Fibroblast of lung (primary cell): ENCODE data around the gene DNM1L. TPM values are rescaled to one million over a fixed set of nuclear protein-coding genes. Genes with fewer than 3 reads are reported as not detected.

ENCODE experiments used
- DNase-seq, 2 donors: peaks; one replicate each; pipeline versions ENCODE4 v3.0.0 to v3.0.0-alpha.2; 2010; ENCODE audit warnings: low read depth in 2 of 2
- H2AFZ ChIP-seq: 2 replicates; pipeline ENCODE4 v1.5.1; 2012; ENCODE audit warnings: low read length, control low read depth, inconsistent platforms
- H3K27ac ChIP-seq: 2 replicates; pipeline ENCODE4 v1.5.1; 2011; ENCODE audit warnings: low read length, control low read depth; ENCODE audit not compliant: insufficient read depth
- H3K27me3 ChIP-seq: 2 replicates; pipeline ENCODE4 v1.5.1; 2011; ENCODE audit warnings: mild to moderate bottlenecking, low read length; ENCODE audit not compliant: control insufficient read depth, insufficient read depth
- H3K36me3 ChIP-seq: 2 replicates; pipeline ENCODE4 v1.5.1; 2011; ENCODE audit warnings: low read length; ENCODE audit not compliant: control insufficient read depth, insufficient read depth
- H3K4me1 ChIP-seq: 2 replicates; pipeline ENCODE4 v1.5.1; 2011; ENCODE audit warnings: low read length; ENCODE audit not compliant: control insufficient read depth, insufficient read depth; ENCODE audit errors: extremely low read depth
- H3K4me2 ChIP-seq: 2 replicates; pipeline ENCODE4 v1.5.1; 2011; ENCODE audit warnings: low read length, control low read depth; ENCODE audit not compliant: insufficient read depth; ENCODE audit errors: extremely low read depth
- H3K4me3 ChIP-seq, 4 experiments: fragments of 200-600 bp in 1 of 4; sonication (generic) in 1 of 4; replicated peaks in 1 of 4; 2 replicates each; pipeline ENCODE4 v1.5.1; 2011 to 2016; ENCODE audit warnings: low read length in 4 of 4, low read depth in 3 of 4, mild to moderate bottlenecking in 3 of 4, control low read depth in 2 of 4, inconsistent platforms in 1 of 4, mixed read lengths in 1 of 4; ENCODE audit not compliant: insufficient read depth in 1 of 4; ENCODE audit errors: control extremely low read depth in 1 of 4
- H3K79me2 ChIP-seq: 2 replicates; pipeline ENCODE4 v1.5.1; 2012; ENCODE audit warnings: mild to moderate bottlenecking, low read length, inconsistent platforms; ENCODE audit not compliant: control insufficient read depth, insufficient read depth
- H3K9ac ChIP-seq: 2 replicates; pipeline ENCODE4 v1.5.1; 2011; ENCODE audit warnings: mild to moderate bottlenecking, low read length, control low read depth; ENCODE audit not compliant: insufficient read depth
- H3K9me3 ChIP-seq: 2 replicates; pipeline ENCODE4 v1.5.1; 2012; ENCODE audit warnings: low read depth, low read length; ENCODE audit not compliant: control insufficient read depth, insufficient read depth
- H4K20me1 ChIP-seq: 2 replicates; pipeline ENCODE4 v1.5.1; 2011; ENCODE audit warnings: low read length; ENCODE audit not compliant: control insufficient read depth, insufficient read depth; ENCODE audit errors: extremely low read depth
- CTCF ChIP-seq, 2 donors: IDR thresholded peaks in 1 of 2; conservative IDR thresholded peaks in 1 of 2; 1 replicate in 1 of 2; 2 replicates in 1 of 2; pipeline ENCODE4 v1.5.1; 2011 to 2012; ENCODE audit warnings: low read length in 2 of 2, control low read depth in 1 of 2, inconsistent platforms in 1 of 2, low read depth in 1 of 2, mild to moderate bottlenecking in 1 of 2
- EZH2 ChIP-seq: IDR thresholded peaks from 2 replicates; pipeline ENCODE4 v1.5.1; 2012; ENCODE audit warnings: low read length, control low read depth, mild to moderate bottlenecking; ENCODE audit errors: missing control alignments
- polyA plus RNA-seq, 2 donors: library from polyadenylated mRNA; depleted of rRNA in 1 of 2; stranded (reverse) in 1 of 2; unstranded in 1 of 2; fragments of >200 nt; gene quantifications; 2 replicates each; pipeline ENCODE4 v1.2.1, GENCODE V29; 2011 to 2012; ENCODE audit warnings: missing spikeins in 1 of 2
- total RNA-seq: library from RNA; depleted of rRNA; stranded (reverse); fragments of >200 nt; gene quantifications from 2 replicates; pipeline ENCODE4 v1.2.1, GENCODE V29; 2014

The DNM1L gene
- total and polyA plus RNA-seq, 2 donors (not counting 1 experiment from before 2014, with no cell fraction given), result 59.6 to 77.9 TPM

GRCh38 chr12:32788405-32788804 is 109.3 kb downstream of the DNM1L start:
- Histone ChIP-seq H4K20me1 (no peaks in the 10 kb centered on the region), H3K9me3 (no peaks in the 10 kb centered on the region), H3K4me1 (no peaks in the 10 kb centered on the region), H3K4me2 (no peak overlapping the region), H3K36me3 (no peaks in the 10 kb centered on the region), H3K27me3 (no peaks in the 10 kb centered on the region), H3K9ac (no peak overlapping the region), H3K27ac (no peak overlapping the region), H2AFZ (no peak overlapping the region), H3K4me3 (no peak overlapping the region), H3K79me2 (no peaks in the 10 kb centered on the region)
- TF ChIP-seq EZH2 (no peak), CTCF (conservative IDR thresholded peaks at IDR 0.05 in 1 of 2, IDR thresholded peaks at IDR 0.05 in 1 of 2; ENCODE audit: low read depth in 1 of 2, low read length in 2 of 2) (no peak)
- DNase-seq, result no peak

- Histone ChIP-seq H3K4me3 (no peak overlapping the region), H3K4me2 (no peak overlapping the region), H3K79me2 (no peaks in the 10 kb centered on the region), H3K27ac (no peak overlapping the region), H3K27me3 (no peaks in the 10 kb centered on the region), H3K9me3 (no peaks in the 10 kb centered on the region), H2AFZ (no peak overlapping the region), H3K36me3 (no peaks in the 10 kb centered on the region), H3K9ac (no peak overlapping the region), H4K20me1 (no peaks in the 10 kb centered on the region), H3K4me1 (no peaks in the 10 kb centered on the region)
- TF ChIP-seq CTCF (conservative IDR thresholded peaks at IDR 0.05 in 1 of 2, IDR thresholded peaks at IDR 0.05 in 1 of 2; ENCODE audit: low read depth in 1 of 2, low read length in 2 of 2), result no peak
- no peak for DNase-seq
Measured at GRCh38 chr12:32789446-32789845, 110.3 kb downstream of the DNM1L start.

- no peak for TF ChIP-seq CTCF (conservative IDR thresholded peaks at IDR 0.05 in 1 of 2, IDR thresholded peaks at IDR 0.05 in 1 of 2; ENCODE audit: low read depth in 1 of 2, low read length in 2 of 2)
- TF ChIP-seq EZH2, result no peak
- Histone ChIP-seq H3K27me3 (no peaks in the 10 kb centered on the region), H3K4me2 (no peak overlapping the region), H3K4me1 (no peaks in the 10 kb centered on the region), H2AFZ (no peak overlapping the region), H3K9ac (no peak overlapping the region), H3K79me2 (no peaks in the 10 kb centered on the region), H3K27ac (no peak overlapping the region), H3K9me3 (no peaks in the 10 kb centered on the region), H4K20me1 (no peaks in the 10 kb centered on the region), H3K4me3 (no peak overlapping the region), H3K36me3 (no peaks in the 10 kb centered on the region)
- no peak for DNase-seq
Measured at GRCh38 chr12:32789916-32790315, 110.8 kb downstream of the DNM1L start.
